A172 (cell line): ENCODE data around the gene NEU1. TPM values are rescaled to one million over a fixed set of nuclear protein-coding genes. Genes with fewer than 3 reads are reported as not detected.
"Not testable (repeated sequence)": the region's sequence is repeated elsewhere in the genome, so short reads cannot be mapped to it uniquely, and the experiment has no call there.

Source experiments
- DNase-seq: peaks from one replicate; pipeline ENCODE4 v3.0.0-alpha.2; 2015; ENCODE audit warnings: low spot score
- total RNA-seq: library from RNA; depleted of rRNA; stranded (reverse); fragments of >200 nt; shearing (Covaris generic); gene quantifications from 2 replicates; pipeline ENCODE4 v1.2.3, GENCODE V29; 2014; rRNA removed

NEU1 gene
- total RNA-seq, 1 experiment from 2014 or later = 107 TPM

DNA sequence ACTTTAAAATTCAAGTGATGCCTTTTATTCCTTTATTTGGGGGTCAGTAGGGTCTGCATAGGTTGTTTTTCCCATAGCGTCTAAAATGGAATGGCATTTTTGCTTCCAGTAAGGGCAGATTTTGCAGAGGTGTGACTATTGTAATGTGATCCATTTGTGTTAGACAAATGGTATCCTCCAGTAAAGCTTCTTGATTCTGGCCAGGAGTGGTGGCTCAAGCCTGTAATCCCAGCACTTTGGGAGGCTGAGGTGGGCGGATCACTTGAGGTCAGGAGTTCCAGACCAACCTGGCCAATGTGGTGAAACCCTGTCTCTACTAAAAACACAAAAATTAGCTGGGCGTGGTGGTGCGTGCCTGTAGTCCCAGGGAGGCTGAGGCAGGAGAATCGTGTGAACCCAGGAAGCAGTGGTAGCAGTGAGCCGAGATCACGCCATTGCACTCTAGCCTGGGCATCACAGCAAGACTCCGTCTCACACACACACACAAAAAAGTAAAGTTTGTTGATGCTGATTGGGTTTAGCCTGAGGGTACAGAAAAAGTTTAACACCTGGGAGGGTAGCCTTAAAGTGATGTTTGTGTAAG, 44.6 kb downstream of the NEU1 start:
- DNase-seq = not testable (repeated sequence)

DNA sequence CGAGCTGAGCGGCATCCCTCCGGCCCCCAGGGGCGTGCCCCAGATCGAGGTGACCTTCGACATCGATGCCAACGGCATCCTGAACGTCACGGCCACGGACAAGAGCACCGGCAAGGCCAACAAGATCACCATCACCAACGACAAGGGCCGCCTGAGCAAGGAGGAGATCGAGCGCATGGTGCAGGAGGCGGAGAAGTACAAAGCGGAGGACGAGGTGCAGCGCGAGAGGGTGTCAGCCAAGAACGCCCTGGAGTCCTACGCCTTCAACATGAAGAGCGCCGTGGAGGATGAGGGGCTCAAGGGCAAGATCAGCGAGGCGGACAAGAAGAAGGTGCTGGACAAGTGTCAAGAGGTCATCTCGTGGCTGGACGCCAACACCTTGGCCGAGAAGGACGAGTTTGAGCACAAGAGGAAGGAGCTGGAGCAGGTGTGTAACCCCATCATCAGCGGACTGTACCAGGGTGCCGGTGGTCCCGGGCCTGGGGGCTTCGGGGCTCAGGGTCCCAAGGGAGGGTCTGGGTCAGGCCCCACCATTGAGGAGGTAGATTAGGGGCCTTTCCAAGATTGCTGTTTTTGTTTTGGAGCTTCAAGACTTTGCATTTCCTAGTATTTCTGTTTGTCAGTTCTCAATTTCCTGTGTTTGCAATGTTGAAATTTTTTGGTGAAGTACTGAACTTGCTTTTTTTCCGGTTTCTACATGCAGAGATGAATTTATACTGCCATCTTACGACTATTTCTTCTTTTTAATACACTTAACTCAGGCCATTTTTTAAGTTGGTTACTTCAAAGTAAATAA, 45.3 kb downstream of the NEU1 start:
- not testable (repeated sequence) for DNase-seq

DNA sequence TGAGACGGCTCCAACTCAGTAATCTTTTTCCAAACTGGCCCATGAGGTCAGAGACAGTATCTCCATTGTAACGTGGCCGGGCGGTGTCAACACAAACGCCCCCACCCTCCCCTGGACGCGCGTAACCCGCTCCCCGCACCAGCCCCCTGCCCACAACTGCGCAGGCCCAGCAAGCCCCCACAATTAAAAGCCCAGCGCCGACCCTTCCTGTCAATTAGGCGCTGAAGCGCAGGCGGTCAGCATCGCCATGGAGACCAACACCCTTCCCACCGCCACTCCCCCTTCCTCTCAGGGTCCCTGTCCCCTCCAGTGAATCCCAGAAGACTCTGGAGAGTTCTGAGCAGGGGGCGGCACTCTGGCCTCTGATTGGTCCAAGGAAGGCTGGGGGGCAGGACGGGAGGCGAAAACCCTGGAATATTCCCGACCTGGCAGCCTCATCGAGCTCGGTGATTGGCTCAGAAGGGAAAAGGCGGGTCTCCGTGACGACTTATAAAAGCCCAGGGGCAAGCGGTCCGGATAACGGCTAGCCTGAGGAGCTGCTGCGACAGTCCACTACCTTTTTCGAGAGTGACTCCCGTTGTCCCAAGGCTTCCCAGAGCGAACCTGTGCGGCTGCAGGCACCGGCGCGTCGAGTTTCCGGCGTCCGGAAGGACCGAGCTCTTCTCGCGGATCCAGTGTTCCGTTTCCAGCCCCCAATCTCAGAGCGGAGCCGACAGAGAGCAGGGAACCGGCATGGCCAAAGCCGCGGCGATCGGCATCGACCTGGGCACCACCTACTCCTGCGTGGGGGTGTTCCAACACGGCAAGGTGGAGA, 47.4 kb downstream of the NEU1 start, which contains the start of the genes HSPA1A and HSPA1L:
TSS of gene HSPA1A (plus strand) at position 519 of the 814 bp plus-strand sequence. CDS start at position 733, 214 bp downstream.
TSS of gene HSPA1L (minus strand) at position 259 of the 814 bp plus-strand sequence. CDS start 3,311 bp downstream, outside the sequence.
- no peak for DNase-seq

DNA sequence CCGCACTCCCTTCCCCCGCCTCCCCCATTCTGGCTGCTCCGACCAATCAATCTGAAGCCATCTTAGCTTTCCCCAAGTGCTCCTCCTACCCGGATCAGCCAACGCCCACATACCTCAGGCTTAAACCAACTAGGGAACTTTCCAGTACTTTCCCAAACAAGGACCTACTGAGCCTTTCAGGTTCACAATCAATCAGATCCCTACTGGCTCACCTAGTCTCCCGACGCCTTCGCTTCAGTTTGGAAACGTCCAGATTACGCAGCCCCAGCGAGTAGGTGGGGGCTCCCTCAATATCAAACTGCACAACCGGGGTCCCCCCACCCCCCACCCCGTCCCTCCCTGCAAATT, 48.0 kb downstream of the NEU1 start:
- DNase-seq = peak; percentile 76

DNA sequence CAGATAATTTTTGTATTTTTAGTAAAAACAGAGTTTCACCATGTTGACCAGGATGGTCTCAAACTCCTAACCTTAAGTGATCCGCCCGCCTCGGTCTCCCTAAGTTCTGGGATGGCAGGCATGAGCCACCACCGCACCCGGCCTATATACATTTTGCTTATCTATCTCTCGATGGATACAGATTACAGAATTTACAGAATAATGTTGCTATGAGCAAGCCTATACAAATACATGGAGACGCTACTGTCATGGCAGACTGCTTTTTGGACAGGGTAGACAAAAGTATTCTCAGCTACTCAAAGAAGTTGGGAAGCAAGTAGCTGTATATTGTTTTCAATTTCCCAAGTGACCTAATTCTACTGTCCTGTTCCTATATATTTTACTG, 49.2 kb downstream of the NEU1 start:
- DNase-seq = no peak

DNA sequence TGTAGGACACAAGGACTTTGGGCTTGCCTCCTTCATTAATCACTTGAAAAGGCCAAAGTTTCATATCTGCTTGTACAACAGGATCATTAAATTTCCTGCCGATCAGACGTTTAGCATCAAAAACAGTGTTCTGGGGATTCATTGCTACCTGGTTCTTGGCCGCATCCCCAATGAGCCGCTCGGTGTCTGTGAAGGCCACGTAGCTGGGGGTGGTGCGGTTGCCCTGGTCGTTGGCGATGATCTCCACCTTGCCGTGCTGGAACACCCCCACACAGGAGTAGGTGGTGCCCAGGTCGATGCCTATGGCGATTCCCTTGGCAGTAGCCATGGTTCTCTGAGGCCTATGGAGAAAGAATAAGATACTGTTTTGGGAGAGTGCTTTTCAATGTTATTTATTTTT, 51.0 kb downstream of the NEU1 start:
- no peak for DNase-seq

DNA sequence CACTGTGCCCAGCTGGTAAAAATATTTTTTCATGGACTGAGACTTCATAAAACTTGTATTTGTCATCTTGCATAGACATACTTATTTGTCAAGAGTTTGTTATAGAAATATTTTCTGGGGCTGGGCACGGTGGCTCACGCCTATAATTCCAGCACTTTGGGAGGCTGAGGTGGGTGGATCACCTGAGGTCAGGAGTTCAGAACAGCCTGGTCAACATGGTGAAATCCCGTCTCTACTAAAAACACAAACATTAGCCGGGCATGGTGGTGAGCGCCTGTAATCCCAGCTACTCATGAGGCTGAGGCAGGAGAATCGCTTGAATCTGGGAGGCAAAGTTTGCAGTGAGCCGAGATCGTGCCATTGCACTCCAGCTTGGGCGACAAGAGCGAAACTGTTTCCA, 54.0 kb downstream of the NEU1 start:
- not testable (repeated sequence) for DNase-seq

Other genes starting within 250 kb of the NEU1 start
- not detected in 2 replicates for gene AIF1, start 247.6 kb downstream of the NEU1 start, total RNA-seq
- 46.7 and 55.9 TPM in 2 replicates for gene PRRC2A, start 242.1 kb downstream of the NEU1 start, total RNA-seq
- 176 and 186 TPM in 2 replicates for gene BAG6, start 210.2 kb downstream of the NEU1 start, total RNA-seq
- gene APOM, start 206.9 kb downstream of the NEU1 start, total RNA-seq = 2.0 and 4.2 TPM in 2 replicates
- 15.9 and 22.0 TPM in 2 replicates for gene C6orf47, start 202.0 kb downstream of the NEU1 start, total RNA-seq
- gene GPANK1, start 197.8 kb downstream of the NEU1 start, total RNA-seq = 9.5 and 13.2 TPM in 2 replicates
- gene CSNK2B, start 196.7 kb downstream of the NEU1 start, total RNA-seq = 263 and 282 TPM in 2 replicates
- gene LY6G5B, start 192.8 kb downstream of the NEU1 start, total RNA-seq = 1.2 and 2.0 TPM in 2 replicates
- not detected in 2 replicates for gene LY6G5C, start 181.8 kb downstream of the NEU1 start, total RNA-seq
- 38.5 and 40.9 TPM in 2 replicates for gene ABHD16A, start 159.5 kb downstream of the NEU1 start, total RNA-seq
- gene LY6G6F, start 156.0 kb downstream of the NEU1 start, total RNA-seq = not detected in 2 replicates
- not detected in 2 replicates for gene LY6G6D, start 147.5 kb downstream of the NEU1 start, total RNA-seq
- not detected in 2 replicates for gene LY6G6C, start 141.1 kb downstream of the NEU1 start, total RNA-seq
- gene MPIG6B, start 139.4 kb downstream of the NEU1 start, total RNA-seq = not detected in 2 replicates
- 134 and 166 TPM in 2 replicates for gene DDAH2, start 133.5 kb downstream of the NEU1 start, total RNA-seq
- gene CLIC1, start 126.3 kb downstream of the NEU1 start, total RNA-seq = 927 and 1,153 TPM in 2 replicates
- gene MSH5, start 122.8 kb downstream of the NEU1 start, total RNA-seq = 3.2 and 6.1 TPM in 2 replicates
- 1.1 and 3.0 TPM in 2 replicates for gene SAPCD1, start 100.2 kb downstream of the NEU1 start, total RNA-seq
- gene VWA7, start 85.5 kb downstream of the NEU1 start, total RNA-seq = 0.60 and 3.2 TPM in 2 replicates
- gene VARS1, start 67.1 kb downstream of the NEU1 start, total RNA-seq = 56.0 and 58.8 TPM in 2 replicates
- 80.4 and 88.0 TPM in 2 replicates for gene LSM2, start 55.9 kb downstream of the NEU1 start, total RNA-seq
- gene HSPA1L, start 47.5 kb downstream of the NEU1 start, total RNA-seq = 1.4 and 3.0 TPM in 2 replicates
- 1.2 and 4.1 TPM in 2 replicates for gene HSPA1A, start 47.3 kb downstream of the NEU1 start, total RNA-seq
- 312 and 358 TPM in 2 replicates for gene HSPA1B, start 35.1 kb downstream of the NEU1 start, total RNA-seq
- gene SLC44A4, start 16.2 kb upstream of the NEU1 start, total RNA-seq = not detected in 2 replicates
- gene EHMT2, start 34.9 kb upstream of the NEU1 start, total RNA-seq = 75.5 and 85.7 TPM in 2 replicates
- gene ZBTB12, start 39.3 kb upstream of the NEU1 start, total RNA-seq = 1.3 and 4.1 TPM in 2 replicates
- gene C2, start 64.9 kb upstream of the NEU1 start, total RNA-seq = 0.69 TPM in 1 of 2 replicates, not detected in the other
- gene CFB, start 83.3 kb upstream of the NEU1 start, total RNA-seq = 3.7 and 4.0 TPM in 2 replicates
- gene NELFE, start 96.2 kb upstream of the NEU1 start, total RNA-seq = 92.1 and 117 TPM in 2 replicates
- 26.0 and 29.9 TPM in 2 replicates for gene SKIC2, start 96.4 kb upstream of the NEU1 start, total RNA-seq
- 16.4 and 17.9 TPM in 2 replicates for gene DXO, start 109.3 kb upstream of the NEU1 start, total RNA-seq
- gene C4A, start 119.2 kb upstream of the NEU1 start, total RNA-seq = 1.2 and 1.6 TPM in 2 replicates
- 0.62 and 2.5 TPM in 2 replicates for gene C4B, start 152.0 kb upstream of the NEU1 start, total RNA-seq
- 0.05 TPM in 1 of 2 replicates, not detected in the other for gene CYP21A2, start 175.6 kb upstream of the NEU1 start, total RNA-seq
- gene TNXB, start 246.5 kb upstream of the NEU1 start, total RNA-seq = 45.0 and 45.7 TPM in 2 replicates